ENCODE data around the gene RNF175. TPM values are rescaled to one million over a fixed set of nuclear protein-coding genes. Genes with fewer than 3 reads are reported as not detected.

Gene RNF175
- total RNA-seq, 4 donors from 2014 or later, result 0.96 TPM; not detected in 3

DNA sequence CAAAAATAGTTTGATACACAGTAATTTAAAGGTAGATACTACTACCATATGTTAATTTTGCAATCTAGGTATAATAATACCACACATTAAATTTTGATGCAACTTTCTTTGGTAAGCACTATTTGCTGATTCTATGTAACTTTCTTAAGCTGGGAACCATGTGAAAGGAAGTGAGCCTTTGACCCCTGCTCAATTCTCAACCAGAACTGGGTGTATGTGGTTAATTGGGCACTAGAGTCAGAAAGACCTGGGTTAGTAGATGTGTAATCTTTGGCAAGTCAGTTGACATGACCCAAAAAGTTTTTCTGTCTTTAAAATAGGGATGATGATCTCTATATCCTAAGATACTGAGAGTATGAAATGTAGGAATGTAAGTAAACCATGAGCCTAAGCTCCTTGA lies 53.3 kb downstream of the RNF175 start:
- no peak for TF ChIP-seq POLR2A (IDR thresholded peaks at IDR 0.05)
- no peak for TF ChIP-seq CTCF (IDR thresholded peaks at IDR 0.05)
- no peak for TF ChIP-seq EP300 (IDR thresholded peaks at IDR 0.05; ENCODE audit: low read depth)
- TF ChIP-seq POLR2AphosphoS5 (IDR thresholded peaks at IDR 0.05), result no peak
- DNase-seq, result no peak
- no peaks in the 10 kb centered on the region for H3K4me1 ChIP-seq
- H3K9me3 ChIP-seq, result no peaks in the 10 kb centered on the region
- no peak overlapping the region for H3K4me3 ChIP-seq
- no peak overlapping the region for H3K27ac ChIP-seq
- in situ Hi-C loops (cut with MboI; ENCODE audit: low pct_ligation_motif_present in 1 of 4, low pct_unique_long_range_greater_than_20kb in 1 of 4, low sequenced_read_pairs in 3 of 4) (no loop called here), intact Hi-C loops (cut with DNase I; ENCODE audit: low total_unique reads) (no loop called here)
- no peaks in the 10 kb centered on the region for H3K27me3 ChIP-seq
- H3K36me3 ChIP-seq, result no peaks in the 10 kb centered on the region

DNA sequence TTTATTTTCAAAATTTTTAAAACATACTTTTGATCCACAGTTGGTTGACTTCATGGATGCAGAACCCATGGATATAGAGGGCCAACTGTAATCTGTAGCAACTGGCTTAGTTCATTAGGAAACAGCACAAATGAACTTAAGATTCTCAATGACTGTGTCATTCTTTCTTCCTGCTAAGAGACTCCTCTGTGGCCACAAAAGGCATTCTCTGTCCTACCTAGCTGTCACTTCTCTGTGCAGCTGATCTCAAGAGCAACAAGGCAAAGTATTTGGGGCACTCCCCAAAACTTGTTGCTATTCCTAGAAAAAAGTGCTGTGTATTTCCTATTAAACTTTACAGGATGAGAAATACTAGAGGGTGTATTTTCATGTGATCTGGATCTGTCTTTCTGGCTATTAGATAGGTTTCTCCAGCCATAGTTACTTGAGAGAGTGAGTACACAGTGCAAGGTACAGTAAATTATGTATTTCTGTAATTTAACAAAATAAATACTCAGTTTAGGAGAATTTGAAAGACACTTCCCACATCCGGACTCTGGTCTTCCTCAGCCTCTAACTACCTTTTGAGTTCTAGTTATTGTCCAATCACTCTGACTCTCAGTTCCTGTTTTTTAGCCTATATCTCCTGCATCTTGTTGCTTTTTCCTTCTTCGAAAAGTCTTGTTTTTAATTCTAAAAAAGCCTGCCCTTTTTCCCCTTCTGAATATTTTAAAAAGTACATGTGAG lies 53.9 kb downstream of the RNF175 start:
- Histone ChIP-seq H3K9me3 (no peaks in the 10 kb centered on the region), H3K36me3 (no peaks in the 10 kb centered on the region), H3K27ac (no peak overlapping the region), H3K4me3 (no peak overlapping the region), H3K4me1 (no peaks in the 10 kb centered on the region), H3K27me3 (no peaks in the 10 kb centered on the region)
- in situ Hi-C loops (cut with MboI; ENCODE audit: low pct_ligation_motif_present in 1 of 4, low pct_unique_long_range_greater_than_20kb in 1 of 4, low sequenced_read_pairs in 3 of 4), result no loop called here
- 71 to 72% methylated on average over 2 of the region's 2 CpGs for WGBS, 2 donors (ENCODE audit: low coverage in 1 of 2)
- TF ChIP-seq POLR2AphosphoS5 (IDR thresholded peaks at IDR 0.05) (no peak), CTCF (IDR thresholded peaks at IDR 0.05) (no peak), POLR2A (IDR thresholded peaks at IDR 0.05) (no peak), EP300 (IDR thresholded peaks at IDR 0.05; ENCODE audit: low read depth) (no peak)
- no peak for DNase-seq
- intact Hi-C loops (cut with DNase I; ENCODE audit: low total_unique reads), result no loop called here

DNA sequence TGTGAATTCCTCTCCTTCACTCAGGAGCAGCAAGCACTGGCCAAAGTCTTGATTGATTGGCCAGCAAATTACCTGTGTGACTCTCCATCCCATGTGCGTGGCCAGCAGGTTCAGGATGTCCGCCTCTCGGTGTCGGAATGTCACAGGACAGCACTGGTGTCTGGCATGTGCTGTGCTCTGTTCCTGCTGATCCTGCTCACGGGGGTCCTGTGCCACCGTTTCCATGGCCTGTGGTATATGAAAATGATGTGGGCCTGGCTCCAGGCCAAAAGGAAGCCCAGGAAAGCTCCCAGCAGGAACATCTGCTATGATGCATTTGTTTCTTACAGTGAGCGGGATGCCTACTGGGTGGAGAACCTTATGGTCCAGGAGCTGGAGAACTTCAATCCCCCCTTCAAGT lies 55.3 kb downstream of the RNF175 start:
- H3K27me3 ChIP-seq, result no peaks in the 10 kb centered on the region
- no peaks in the 10 kb centered on the region for H3K9me3 ChIP-seq
- no peaks in the 10 kb centered on the region for H3K4me1 ChIP-seq
- H3K27ac ChIP-seq, result no peak overlapping the region
- intact Hi-C loops (cut with DNase I; ENCODE audit: low total_unique reads), result no loop called here
- in situ Hi-C loops (cut with MboI; ENCODE audit: low pct_ligation_motif_present in 1 of 4, low pct_unique_long_range_greater_than_20kb in 1 of 4, low sequenced_read_pairs in 3 of 4), result no loop called here
- TF ChIP-seq POLR2A (IDR thresholded peaks at IDR 0.05), result no peak
- no peak for TF ChIP-seq CTCF (IDR thresholded peaks at IDR 0.05)
- no peak for TF ChIP-seq EP300 (IDR thresholded peaks at IDR 0.05; ENCODE audit: low read depth)
- no peak for TF ChIP-seq POLR2AphosphoS5 (IDR thresholded peaks at IDR 0.05)
- no peak overlapping the region for H3K4me3 ChIP-seq
- no peaks in the 10 kb centered on the region for H3K36me3 ChIP-seq
- WGBS, 2 donors (ENCODE audit: low coverage in 1 of 2), result 86 to 100% methylated on average over 1 to 7 of the region's 7 CpGs
- no peak for DNase-seq

DNA sequence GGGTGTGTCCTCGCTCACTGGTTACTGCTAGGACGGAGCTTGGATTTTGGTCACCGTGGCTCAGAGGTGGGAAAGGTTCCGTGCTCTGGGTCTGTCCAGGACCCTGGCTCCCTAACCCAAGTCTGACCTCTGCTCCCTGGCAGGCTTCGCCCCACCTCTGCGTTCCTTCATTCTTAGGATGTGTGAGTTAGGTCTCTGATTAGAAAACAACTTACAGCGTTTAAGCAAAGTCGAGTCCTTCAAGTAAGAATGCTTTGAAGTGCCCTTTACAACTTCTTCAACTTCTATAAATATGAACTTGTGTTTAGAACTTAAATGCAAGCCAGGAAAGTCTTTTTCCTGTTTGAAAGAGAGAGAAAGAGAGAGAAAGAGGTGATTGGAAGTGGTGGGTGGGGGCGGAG lies 74.9 kb downstream of the RNF175 start:
- peak overlapping the region in 3 of 4 donors; percentile 49 to 80 (median 53) for H3K4me3 ChIP-seq

More for the DNA sequence above, 74.9 kb downstream of the RNF175 start:
- Histone ChIP-seq H3K9me3 (peaks cover 13 to 15% of the 10 kb centered on the region in 2 donors), H3K27ac (peak overlapping the region in 1 of 4 donors; percentile 56), H3K4me1 (peaks cover 0 to 17% (median 14%) of the 10 kb centered on the region in 4 donors), H3K27me3 (peaks cover 27% of the 10 kb centered on the region), H3K36me3 (peaks cover 0 to 8% (median 0%) of the 10 kb centered on the region in 4 donors)
- in situ Hi-C loops (cut with MboI; ENCODE audit: low pct_ligation_motif_present in 1 of 4, low pct_unique_long_range_greater_than_20kb in 1 of 4, low sequenced_read_pairs in 3 of 4) (no loop called here), intact Hi-C loops (cut with DNase I; ENCODE audit: low total_unique reads) (no loop called here)
- no peak for TF ChIP-seq CTCF (IDR thresholded peaks at IDR 0.05)
- no peak for TF ChIP-seq EP300 (IDR thresholded peaks at IDR 0.05; ENCODE audit: low read depth)
- no peak for TF ChIP-seq POLR2AphosphoS5 (IDR thresholded peaks at IDR 0.05)
- no peak for TF ChIP-seq POLR2A (IDR thresholded peaks at IDR 0.05)
- 14 to 24% methylated on average over 1 to 8 of the region's 9 CpGs for WGBS, 2 donors (ENCODE audit: low coverage in 1 of 2)
- no peak for DNase-seq

All from transverse colon (tissue), 4 donors.